Fibroblast of upper back skin (primary cell): ENCODE results near the gene PHF20.
"Not testable (repeated sequence)": the region's sequence is repeated elsewhere in the genome, so short reads cannot be mapped to it uniquely, and the experiment has no call there.

Experiments
- DNase-seq: peaks from one replicate; pipeline ENCODE4 v3.0.0-alpha.2; 2013

Gene PHF20

GRCh38 chr20:35771689-35772562, at the start of gene PHF20:
Gene PHF20 (plus strand): TSS chr20:35772015. CDS start chr20:35801523, 29,508 bp downstream.
- DNase-seq = peak; percentile 96

GRCh38 chr20:35723275-35723639, 48.6 kb upstream of the PHF20 start:
- not testable (repeated sequence) for DNase-seq

DNA sequence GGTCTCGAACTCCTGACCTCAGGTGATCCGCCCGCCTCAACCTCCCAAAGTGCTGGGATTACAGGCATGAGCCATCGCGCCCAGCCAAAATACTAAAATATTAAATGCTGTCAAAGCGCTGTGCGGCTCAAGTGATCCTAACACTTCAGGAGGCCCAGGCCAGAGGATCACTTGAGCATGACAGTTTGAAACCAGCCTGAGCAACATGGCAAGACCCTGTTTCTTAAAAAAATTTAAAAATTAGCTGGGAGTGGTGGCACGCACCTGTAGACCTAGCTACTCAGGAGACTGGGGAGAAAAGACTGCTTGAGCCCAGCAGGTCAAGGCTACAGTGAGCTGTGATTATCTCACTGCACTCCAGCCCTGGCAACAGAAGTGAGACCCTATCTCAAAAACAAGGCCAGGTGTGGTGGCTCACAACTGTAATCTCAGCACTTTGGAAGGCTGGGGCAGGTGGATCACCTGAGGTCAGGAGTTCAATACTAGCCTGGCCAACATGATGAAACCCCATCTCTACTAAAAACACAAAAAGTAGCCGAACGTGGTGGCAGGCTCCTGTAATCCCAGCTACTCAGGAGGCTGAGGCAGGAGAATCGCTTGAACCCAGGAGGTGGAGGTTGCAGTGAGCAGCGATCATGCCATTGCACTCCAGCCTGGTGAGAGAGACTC, 48.0 kb upstream of the PHF20 start:
- not testable (repeated sequence) for DNase-seq

- no peak for DNase-seq
These were observed 47.2 kb upstream of the PHF20 start for GRCh38 chr20:35724321-35725230.

DNA sequence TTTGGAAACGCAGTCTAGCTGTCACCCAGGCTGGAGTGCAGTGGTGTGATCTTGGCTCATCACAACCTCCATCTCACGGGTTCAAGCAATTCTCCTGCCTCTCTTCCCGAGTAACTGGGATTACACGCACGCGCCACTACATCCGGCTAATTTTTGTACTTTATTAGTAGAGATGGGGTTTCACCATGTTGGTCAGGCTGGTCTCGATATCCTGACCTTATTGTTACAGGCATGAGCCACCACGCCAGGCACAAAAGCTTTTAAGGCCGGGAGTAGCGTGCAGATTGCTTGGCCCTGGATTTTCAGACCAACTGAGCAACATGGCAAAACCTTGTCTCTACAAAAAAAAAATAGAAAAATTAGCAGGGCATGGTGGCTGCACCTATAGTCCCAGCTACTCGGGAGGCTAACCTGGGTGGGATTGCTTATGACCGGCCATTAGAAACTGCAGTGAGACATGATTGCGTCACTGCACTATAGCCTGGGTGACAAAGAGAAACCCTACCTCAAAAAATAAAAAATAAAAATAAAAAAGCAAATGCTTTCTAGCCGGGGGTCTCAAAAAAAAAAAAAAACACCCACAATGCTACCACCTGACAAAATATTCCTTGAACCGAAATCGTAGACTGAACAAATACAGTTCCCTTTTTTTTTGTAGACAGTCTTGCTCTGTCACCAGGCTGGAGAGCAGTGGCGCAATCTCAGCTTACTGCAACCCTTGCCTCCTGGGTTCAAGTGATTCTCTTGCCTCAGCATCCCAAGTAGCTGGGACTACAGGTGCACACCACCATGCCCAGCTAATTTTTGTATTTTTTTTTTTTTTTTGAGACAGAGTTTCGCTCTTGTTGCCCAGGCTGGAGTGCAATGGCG, 44.7 kb upstream of the PHF20 start:
- no peak for DNase-seq

DNA sequence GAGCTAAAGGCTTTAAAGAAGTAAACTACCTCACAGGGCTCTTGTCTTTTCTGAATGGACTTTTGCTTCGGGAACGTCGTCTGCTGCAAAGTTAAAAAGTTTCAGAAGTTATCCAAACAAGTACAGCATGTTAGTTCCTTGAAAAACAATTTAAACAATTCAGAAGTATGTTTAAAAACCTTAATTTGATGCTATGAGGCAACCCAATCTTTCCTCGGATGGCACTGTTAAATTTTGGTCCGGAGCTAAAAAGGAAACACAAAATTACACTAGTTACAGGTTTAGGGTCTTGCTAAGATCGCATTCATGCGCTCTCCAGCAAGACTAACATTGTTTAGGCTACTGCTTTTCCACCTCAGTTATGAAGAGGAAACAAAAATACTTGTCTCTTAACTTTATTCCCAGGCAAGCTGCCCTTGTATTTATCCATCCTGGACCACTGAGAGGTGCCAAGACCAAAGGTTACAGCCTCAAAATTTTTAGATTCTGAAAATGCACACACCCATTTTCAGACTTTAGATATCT, 42.5 kb upstream of the PHF20 start:
- no peak for DNase-seq

DNA sequence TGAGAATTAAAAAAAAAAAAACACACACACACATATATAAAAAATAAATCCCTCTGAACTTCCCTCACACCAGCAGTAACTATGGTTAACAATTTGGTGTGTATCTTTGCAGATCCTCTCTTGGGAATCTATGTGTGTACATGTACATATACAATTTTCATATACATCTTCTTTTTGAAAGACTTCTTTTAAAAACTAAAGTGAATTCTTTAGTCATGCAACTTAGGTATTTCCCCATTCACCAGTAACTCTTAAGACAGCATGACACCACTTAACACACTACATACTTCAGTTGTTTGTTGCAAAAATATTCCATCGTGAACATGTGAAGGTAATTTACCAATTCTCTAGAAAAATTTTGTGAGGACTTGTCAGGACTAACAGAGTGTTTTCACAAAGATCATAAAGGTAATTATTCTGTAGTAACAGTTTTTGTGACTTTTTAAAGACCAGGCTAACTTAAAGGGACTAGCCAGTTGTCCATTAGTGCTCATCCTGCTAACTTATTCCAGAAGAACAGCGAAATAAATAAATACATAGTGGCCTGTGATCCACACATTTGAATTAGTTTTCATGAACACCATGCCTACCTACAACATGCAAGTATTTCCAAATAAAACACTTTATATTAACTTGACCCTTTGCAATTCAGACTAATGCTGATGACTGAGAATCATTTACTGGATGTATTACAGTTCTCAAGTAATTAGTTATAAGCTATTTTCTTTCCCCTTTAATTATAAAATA, 41.8 kb upstream of the PHF20 start:
- no peak for DNase-seq

DNA sequence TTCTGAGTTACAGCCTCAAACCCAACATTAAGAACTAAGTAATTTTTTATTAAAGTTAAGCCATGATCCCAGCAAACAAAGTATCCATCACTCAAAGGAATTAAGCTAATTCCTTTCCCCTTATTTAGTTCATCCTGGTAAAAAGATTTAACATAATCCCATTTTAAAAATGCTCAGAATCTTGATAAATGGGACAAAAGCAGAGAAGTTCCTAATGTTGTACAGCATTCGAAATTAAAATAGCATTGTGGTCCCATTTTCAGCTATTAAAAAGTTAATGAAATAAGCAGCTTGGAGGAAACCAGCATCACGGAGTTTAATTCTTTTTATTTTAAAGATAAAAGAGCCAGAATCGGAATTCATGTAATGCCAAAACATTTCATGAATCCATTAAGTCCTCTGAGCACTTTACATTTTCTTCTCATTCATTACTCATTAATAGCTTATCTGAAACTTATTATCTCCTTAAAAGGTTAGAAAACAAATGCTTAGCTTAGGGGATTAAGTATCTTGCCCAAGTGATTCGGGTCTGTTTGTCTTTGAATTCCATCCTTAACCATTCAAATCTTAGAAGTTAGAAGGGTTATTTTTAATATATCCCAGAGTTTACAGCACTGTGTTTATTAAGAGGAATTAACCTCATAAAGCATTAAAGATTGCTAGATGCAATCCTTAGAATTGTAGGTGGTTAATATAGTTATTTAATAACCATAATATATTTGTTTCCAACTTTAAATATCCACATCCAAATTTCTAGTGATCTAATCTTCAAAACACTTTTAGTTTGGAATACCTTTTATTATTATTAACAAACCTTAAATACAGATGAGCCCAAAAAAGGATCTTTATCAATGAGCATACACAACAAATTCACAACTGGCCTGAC, 41.0 kb upstream of the PHF20 start:
- DNase-seq = no peak

DNA sequence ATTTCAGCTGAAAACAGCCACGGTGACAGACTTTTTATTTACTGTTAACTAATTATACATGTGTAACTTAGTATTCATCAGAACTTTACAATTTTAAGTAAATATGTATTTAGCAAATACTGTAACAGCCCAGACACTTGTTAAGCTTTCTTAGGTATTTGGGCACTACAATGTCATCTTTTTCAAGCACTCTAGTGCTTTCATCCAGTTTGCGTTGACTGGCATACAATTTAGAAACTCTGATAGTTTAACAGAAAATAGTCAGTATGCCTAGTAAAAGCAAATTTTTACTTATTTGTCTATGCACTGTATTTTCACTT, 40.4 kb upstream of the PHF20 start:
- DNase-seq = no peak

DNA sequence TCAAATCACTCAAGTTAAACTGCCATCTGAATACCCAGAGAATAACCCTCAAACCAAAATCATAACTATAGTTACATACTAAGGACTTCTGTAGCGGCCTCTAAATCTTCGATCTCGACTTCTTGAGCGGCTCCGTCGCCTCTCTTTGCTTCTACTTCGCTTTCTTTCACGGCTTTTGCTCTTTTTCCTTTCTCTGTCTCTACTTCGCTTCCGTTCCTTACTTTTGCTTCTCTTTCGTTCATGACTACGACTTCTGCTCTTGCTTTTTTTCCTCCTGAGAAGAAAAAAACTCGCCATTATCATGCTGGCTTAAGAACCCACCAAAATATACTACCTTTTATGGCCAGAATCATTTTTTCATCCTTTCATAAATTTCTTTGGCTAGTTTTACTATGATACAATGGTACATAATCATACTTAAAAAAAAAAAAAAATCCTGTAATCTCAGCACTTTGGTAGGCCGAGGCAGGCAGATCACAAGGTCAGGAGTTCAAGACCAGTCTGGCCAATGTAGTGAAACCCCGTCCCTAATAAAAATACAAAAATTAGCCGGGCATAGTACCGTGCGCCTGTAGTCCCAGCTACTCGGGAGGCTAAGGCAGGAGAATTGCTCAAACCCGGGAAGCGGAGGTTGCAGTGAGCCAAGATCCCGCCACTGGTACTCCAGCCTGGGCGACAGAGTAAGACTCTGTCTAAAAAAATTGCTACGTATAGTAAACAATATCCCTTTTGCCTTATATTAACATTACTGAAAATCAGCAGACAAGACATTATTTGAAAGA, 39.8 kb upstream of the PHF20 start:
- DNase-seq = no peak

GRCh38 chr20:35732644-35732982, 39.2 kb upstream of the PHF20 start:
- no peak for DNase-seq

DNA sequence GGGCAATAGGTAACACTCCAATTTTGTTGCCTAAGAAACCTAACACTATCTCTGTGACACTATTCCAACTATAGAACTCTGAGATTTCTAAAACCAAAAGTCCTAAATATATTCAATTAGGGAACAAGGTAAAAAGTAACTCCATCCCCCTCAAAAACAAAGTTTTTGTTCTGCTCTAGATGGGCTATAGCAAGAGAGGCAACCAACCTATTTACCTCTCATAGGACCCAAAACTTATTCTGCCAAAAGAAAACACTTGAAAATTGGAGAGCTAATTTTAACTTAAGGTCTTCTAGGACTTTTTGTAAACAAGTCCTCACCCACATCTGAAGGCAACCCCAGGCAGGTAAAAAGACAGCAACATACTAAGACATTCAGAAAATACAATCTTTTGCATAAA, 37.4 kb upstream of the PHF20 start:
- DNase-seq = no peak

DNA sequence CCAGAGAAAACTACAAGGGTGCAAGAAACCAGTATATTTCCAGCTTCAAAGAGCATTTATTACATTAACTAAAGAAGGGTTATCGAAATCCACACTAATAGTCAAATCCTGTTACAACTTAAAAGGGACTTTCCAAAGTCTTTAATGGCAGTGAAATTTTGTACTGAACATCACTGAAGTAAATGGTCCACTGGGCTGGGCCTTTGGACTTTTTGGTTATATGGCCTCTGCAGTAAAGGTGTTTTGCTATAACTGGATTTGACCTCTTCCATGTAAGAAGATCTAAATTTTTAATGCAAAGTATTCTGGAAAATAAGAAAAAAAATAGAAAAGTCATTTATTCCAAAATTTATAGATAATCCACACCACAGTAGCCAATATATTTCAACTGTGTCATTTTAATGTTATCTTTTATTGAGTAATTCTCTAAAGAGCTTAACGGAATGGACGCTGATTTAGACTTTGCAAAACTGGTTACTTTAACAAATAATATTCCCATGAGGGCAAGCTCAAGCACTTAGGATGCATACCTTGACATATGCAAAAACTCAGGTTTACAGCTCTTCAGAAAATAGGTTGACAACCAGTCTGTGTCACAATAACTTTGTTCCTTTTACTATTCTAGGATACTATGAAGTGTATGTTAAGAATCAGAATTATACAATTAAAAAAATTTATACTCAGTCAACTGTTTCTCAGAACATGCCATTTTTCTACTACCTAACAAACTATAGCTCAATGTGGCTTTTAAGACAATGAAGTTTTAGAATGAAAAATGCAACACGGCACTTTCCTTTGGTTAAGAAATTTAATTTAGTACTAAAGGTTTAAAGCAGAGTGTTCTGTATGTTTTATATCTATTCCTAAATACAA, 36.8 kb upstream of the PHF20 start:
- no peak for DNase-seq

GRCh38 chr20:35735826-35736470, 35.9 kb upstream of the PHF20 start:
- no peak for DNase-seq

DNA sequence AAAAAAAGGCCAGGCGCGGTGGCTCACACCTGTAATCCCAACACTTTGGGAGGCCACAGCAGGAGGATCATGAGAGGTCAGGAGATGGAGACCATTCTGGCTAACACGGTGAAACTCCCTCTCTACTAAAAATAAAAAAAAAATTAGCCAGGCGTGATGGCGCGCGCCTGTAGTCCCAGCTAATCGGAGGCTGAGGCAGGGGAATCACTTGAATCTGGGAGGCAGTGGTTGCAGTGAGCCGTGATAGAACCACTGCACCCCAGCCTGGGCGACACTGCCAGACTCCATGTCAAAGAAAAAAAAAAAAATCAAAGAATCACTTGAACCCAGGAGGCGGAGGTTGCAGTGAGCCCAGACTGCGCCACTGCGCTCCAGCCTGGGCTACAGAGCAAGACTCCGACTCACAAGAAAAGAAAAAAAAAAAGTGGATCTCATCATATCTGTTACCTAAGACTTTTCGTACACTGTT, 33.9 kb upstream of the PHF20 start:
- DNase-seq = no peak

- DNase-seq = no peak
These were observed 33.2 kb upstream of the PHF20 start for GRCh38 chr20:35738410-35739179.
